OCI-LY1 (cell line): Measurements from ENCODE around the gene SMARCC1.

Experiments used
- H2AFZ ChIP-seq: fragments of 200-600 bp; sonication (generic), shearing (Covaris generic); 2 replicates; pipeline ENCODE4 v1.6.0; 2014; ENCODE audit warnings: antibody characterized with exemption, mild to moderate bottlenecking, low read length
- H3F3A ChIP-seq: fragments of 200-600 bp; sonication (generic), shearing (Covaris generic); 2 replicates; pipeline ENCODE4 v1.6.0; 2014; ENCODE audit warnings: mild to moderate bottlenecking, antibody characterized with exemption, low read length, moderate library complexity; ENCODE audit not compliant: insufficient read depth
- H3K27ac ChIP-seq: fragments of 200-600 bp; sonication (generic); 2 replicates; pipeline ENCODE4 v1.5.1; 2014; ENCODE audit warnings: low read length, mixed run types, mild to moderate bottlenecking, low read depth; ENCODE audit not compliant: poor library complexity, severe bottlenecking
- H3K27me3 ChIP-seq: fragments of 200-600 bp; sonication (generic); 2 replicates; pipeline ENCODE4 v1.6.0; 2014; ENCODE audit warnings: antibody characterized with exemption, mild to moderate bottlenecking, low read length, moderate library complexity; ENCODE audit not compliant: insufficient read depth
- H3K36me3 ChIP-seq: fragments of 200-600 bp; sonication (generic); 2 replicates; pipeline ENCODE4 v1.6.1; 2014; ENCODE audit warnings: mild to moderate bottlenecking, antibody characterized with exemption, low read length, moderate library complexity, mixed read lengths; ENCODE audit not compliant: insufficient read depth
- H3K4me1 ChIP-seq: fragments of 200-600 bp; sonication (generic); 2 replicates; pipeline ENCODE4 v1.5.1; 2014; ENCODE audit warnings: mild to moderate bottlenecking, low read length, moderate library complexity; ENCODE audit not compliant: insufficient read depth, severe bottlenecking
- H3K4me2 ChIP-seq: fragments of 200-600 bp; sonication (generic), shearing (Covaris generic); 2 replicates; pipeline ENCODE4 v1.6.1; 2014; ENCODE audit warnings: low read length
- H3K4me3 ChIP-seq: fragments of 200-600 bp; sonication (generic); 2 replicates; pipeline ENCODE4 v1.5.1; 2014; ENCODE audit warnings: low read length, low read depth, mild to moderate bottlenecking, mixed read lengths; ENCODE audit not compliant: poor library complexity, severe bottlenecking
- H3K79me2 ChIP-seq: fragments of 200-600 bp; shearing (Covaris generic); 2 replicates; pipeline ENCODE4 v1.6.1; 2016; ENCODE audit warnings: mixed run types, low read length, mixed read lengths; ENCODE audit not compliant: insufficient read depth
- H3K9ac ChIP-seq: fragments of 200-600 bp; sonication (generic), shearing (Covaris generic); 2 replicates; pipeline ENCODE4 v1.6.1; 2014; ENCODE audit warnings: mild to moderate bottlenecking, low read length, mixed read lengths
- H3K9me2 ChIP-seq: fragments of 200-600 bp; sonication (generic), shearing (Covaris generic); 2 replicates; pipeline ENCODE4 v1.6.1; 2014; ENCODE audit warnings: low read depth, mild to moderate bottlenecking, low read length, mixed read lengths
- H3K9me3 ChIP-seq: fragments of 200-600 bp; shearing (Covaris generic); 2 replicates; pipeline ENCODE4 v1.6.1; 2014; ENCODE audit warnings: low read length, mixed read lengths
- H4K20me1 ChIP-seq: fragments of 200-600 bp; sonication (generic), shearing (Covaris generic); 2 replicates; pipeline ENCODE4 v1.6.0; 2016; ENCODE audit warnings: mild to moderate bottlenecking, low read length; ENCODE audit not compliant: insufficient read depth
- EZH2 ChIP-seq: fragments of 200-600 bp; sonication (generic), shearing (Covaris generic); IDR thresholded peaks from 2 replicates; pipeline ENCODE4 v1.8.0; 2017; ENCODE audit warnings: borderline replicate concordance, mixed run types, mild to moderate bottlenecking, antibody characterized with exemption, low read length, moderate library complexity, mixed read lengths
- TF ChIP-seq, protein P1 (sequence below): fragments of 200-600 bp; sonication (generic), shearing (Covaris generic); IDR thresholded peaks from 2 replicates; pipeline ENCODE4 v1.5.1; 2017; ENCODE audit warnings: mild to moderate bottlenecking, antibody characterized with exemption, low read length, moderate library complexity, mixed read lengths

SMARCC1 gene

DNA sequence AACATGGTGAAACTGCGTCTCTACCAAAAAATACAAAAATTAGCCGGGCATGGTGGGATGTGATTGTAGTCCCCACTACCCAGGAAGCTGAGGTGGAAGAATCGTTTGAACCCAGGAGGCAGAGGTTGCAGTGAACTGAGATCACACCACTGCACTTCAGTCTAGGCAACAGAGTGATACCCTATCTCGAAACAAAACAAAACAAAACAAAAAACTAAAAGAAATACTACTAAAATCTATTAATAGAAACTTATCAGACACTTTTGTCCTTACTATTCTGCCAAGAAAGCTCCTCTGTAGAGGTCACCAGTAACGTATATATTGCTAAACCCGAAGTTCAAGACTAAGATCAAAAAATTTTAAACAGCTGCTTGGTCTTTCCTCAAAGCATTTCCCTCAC is 67.1 kb downstream of the SMARCC1 start:
- H3K27ac ChIP-seq: no peak overlapping the region
- H4K20me1 ChIP-seq: no peaks in the 10 kb centered on the region
- no peak overlapping the region for H2AFZ ChIP-seq
- H3K36me3 ChIP-seq: peaks cover 90% of the 10 kb centered on the region
- H3F3A ChIP-seq: no peaks in the 10 kb centered on the region
- H3K4me1 ChIP-seq: no peaks in the 10 kb centered on the region
- no peaks in the 10 kb centered on the region for H3K79me2 ChIP-seq
- H3K4me3 ChIP-seq: no peak overlapping the region
- H3K9me2 ChIP-seq: no peaks in the 10 kb centered on the region
- no peak overlapping the region for H3K9ac ChIP-seq
- no peaks in the 10 kb centered on the region for H3K9me3 ChIP-seq
- H3K27me3 ChIP-seq: no peaks in the 10 kb centered on the region
- TF ChIP-seq, protein P1, sequence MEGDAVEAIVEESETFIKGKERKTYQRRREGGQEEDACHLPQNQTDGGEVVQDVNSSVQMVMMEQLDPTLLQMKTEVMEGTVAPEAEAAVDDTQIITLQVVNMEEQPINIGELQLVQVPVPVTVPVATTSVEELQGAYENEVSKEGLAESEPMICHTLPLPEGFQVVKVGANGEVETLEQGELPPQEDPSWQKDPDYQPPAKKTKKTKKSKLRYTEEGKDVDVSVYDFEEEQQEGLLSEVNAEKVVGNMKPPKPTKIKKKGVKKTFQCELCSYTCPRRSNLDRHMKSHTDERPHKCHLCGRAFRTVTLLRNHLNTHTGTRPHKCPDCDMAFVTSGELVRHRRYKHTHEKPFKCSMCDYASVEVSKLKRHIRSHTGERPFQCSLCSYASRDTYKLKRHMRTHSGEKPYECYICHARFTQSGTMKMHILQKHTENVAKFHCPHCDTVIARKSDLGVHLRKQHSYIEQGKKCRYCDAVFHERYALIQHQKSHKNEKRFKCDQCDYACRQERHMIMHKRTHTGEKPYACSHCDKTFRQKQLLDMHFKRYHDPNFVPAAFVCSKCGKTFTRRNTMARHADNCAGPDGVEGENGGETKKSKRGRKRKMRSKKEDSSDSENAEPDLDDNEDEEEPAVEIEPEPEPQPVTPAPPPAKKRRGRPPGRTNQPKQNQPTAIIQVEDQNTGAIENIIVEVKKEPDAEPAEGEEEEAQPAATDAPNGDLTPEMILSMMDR: no peak
- H3K4me2 ChIP-seq: no peak overlapping the region

DNA sequence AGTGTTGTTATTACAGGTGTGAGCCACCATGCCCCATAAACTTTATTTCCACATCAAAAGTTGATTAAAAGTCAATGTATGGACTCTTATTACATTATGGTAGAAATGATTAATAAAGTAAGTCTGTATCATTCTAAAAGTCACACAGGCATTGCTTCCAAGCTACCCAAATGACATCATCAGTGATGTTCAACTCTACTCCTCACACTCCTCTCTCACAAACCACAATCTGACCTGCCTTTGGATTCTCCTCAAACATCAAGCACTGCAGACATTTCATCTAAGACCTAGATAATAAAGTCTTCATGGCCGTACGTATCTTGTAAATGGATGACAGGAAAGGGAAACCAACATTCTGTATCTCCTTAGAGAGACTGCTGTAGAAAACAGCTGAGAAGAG is 68.0 kb downstream of the SMARCC1 start:
- H3K79me2 ChIP-seq: no peaks in the 10 kb centered on the region
- peaks cover 91% of the 10 kb centered on the region for H3K36me3 ChIP-seq
- no peaks in the 10 kb centered on the region for H4K20me1 ChIP-seq
- H3K27ac ChIP-seq: no peak overlapping the region
- H3K9me2 ChIP-seq: no peaks in the 10 kb centered on the region
- H3F3A ChIP-seq: no peaks in the 10 kb centered on the region
- H2AFZ ChIP-seq: no peak overlapping the region
- no peaks in the 10 kb centered on the region for H3K9me3 ChIP-seq
- no peaks in the 10 kb centered on the region for H3K4me1 ChIP-seq
- H3K4me2 ChIP-seq: no peak overlapping the region
- TF ChIP-seq EZH2: no peak
- TF ChIP-seq, protein P1: no peak
- H3K4me3 ChIP-seq: no peak overlapping the region
- H3K9ac ChIP-seq: no peak overlapping the region
- no peaks in the 10 kb centered on the region for H3K27me3 ChIP-seq

DNA sequence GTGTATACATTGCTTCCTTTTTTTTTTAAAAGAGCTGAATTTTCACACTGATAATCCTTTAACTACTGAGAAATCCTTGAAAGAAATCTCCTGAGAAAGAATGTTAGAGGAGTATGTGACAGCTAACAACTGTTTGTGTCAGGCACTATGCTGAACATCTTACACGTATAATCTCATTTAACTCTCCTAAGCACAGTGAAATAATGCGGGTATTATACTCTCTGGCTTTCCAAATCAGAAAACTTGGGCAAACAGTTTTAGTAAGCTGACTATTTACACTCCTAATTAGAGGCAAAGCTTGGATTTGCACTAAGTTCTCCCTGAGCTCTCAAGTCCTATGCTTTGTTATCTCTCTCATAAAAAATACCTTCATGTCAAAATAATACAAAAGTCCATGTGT is 69.3 kb downstream of the SMARCC1 start:
- Histone ChIP-seq H3K27ac (no peak overlapping the region), H3K27me3 (no peaks in the 10 kb centered on the region), H3F3A (no peaks in the 10 kb centered on the region), H3K9me2 (no peaks in the 10 kb centered on the region), H2AFZ (no peak overlapping the region), H3K36me3 (peaks cover 92% of the 10 kb centered on the region), H3K9ac (no peak overlapping the region), H3K9me3 (no peaks in the 10 kb centered on the region), H3K79me2 (no peaks in the 10 kb centered on the region), H3K4me2 (no peak overlapping the region), H4K20me1 (no peaks in the 10 kb centered on the region), H3K4me1 (no peaks in the 10 kb centered on the region), H3K4me3 (no peak overlapping the region)
- no peak for TF ChIP-seq EZH2
- TF ChIP-seq, protein P1: no peak
